HUES6 (cell line): ENCODE results near the gene TPSD1.
"Not testable (repeated sequence)": the region's sequence is repeated elsewhere in the genome, so short reads cannot be mapped to it uniquely, and the experiment has no call there.

ENCODE experiments used
- H3K27ac ChIP-seq: 2 replicates; pipeline ENCODE4 v1.7.0; 2013; ENCODE audit warnings: low read depth, mild to moderate bottlenecking, low read length, inconsistent platforms
- H3K27me3 ChIP-seq: 2 replicates; pipeline ENCODE4 v1.6.1; 2013; ENCODE audit warnings: low read length; ENCODE audit not compliant: control insufficient read depth, insufficient read depth
- H3K36me3 ChIP-seq: 2 replicates; pipeline ENCODE4 v1.6.1; 2013; ENCODE audit warnings: low read length; ENCODE audit not compliant: control insufficient read depth, insufficient read depth
- H3K4me1 ChIP-seq: 2 replicates; pipeline ENCODE4 v1.6.1; 2013; ENCODE audit warnings: low read length; ENCODE audit not compliant: control insufficient read depth, insufficient read depth
- H3K4me3 ChIP-seq: 2 replicates; pipeline ENCODE4 v1.5.1; 2013; ENCODE audit warnings: low read depth, low read length
- H3K9ac ChIP-seq: one replicate; pipeline ENCODE4 v1.6.1; 2013; ENCODE audit warnings: mild to moderate bottlenecking, low read length
- H3K9me3 ChIP-seq: 2 replicates; pipeline ENCODE4 v1.6.1; 2013; ENCODE audit warnings: low read depth, low read length; ENCODE audit not compliant: control insufficient read depth, insufficient read depth

TPSD1 gene

DNA sequence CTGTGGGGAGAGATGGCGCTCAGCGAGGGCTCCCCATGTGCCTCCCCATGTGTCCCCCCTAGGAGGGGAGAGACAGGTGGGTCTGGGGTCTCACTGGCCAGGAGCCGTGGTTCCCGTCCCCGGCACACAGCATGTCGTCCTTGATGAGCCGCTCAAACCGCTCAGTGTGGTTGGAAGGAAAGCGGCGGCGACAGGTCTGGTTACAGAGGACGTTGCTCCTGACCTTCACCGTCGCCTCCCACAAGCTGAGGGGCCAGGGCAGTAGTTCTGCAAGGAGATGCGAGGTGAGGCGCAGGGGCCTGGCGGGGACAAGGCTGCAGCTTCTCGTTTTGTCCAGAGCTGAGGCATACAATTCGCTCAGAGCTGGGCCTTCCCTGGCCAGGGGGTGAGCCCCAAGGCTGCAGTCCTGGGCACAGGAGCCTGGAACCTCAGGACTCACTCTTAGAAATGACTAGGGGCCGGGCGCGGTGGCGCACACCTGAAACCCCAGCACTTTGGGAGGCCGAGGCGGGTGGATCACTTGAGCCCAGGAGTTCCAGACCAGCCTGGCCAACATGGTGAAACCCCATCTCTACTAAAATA, 30.7 kb downstream of the TPSD1 start:
- Histone ChIP-seq H3K9me3 (no peaks in the 10 kb centered on the region), H3K27ac (no peak overlapping the region), H3K9ac (no peak overlapping the region), H3K4me1 (peaks cover 30% of the 10 kb centered on the region), H3K27me3 (peaks cover 55% of the 10 kb centered on the region), H3K36me3 (no peaks in the 10 kb centered on the region), H3K4me3 (no peak overlapping the region)

- H3K9me3 ChIP-seq = no peaks in the 10 kb centered on the region
- no peaks in the 10 kb centered on the region for H3K36me3 ChIP-seq
- H3K9ac ChIP-seq = no peak overlapping the region
- peaks cover 62% of the 10 kb centered on the region for H3K27me3 ChIP-seq
- no peak overlapping the region for H3K4me3 ChIP-seq
- no peak overlapping the region for H3K27ac ChIP-seq
- peaks cover 33% of the 10 kb centered on the region for H3K4me1 ChIP-seq
Measured at GRCh38 chr16:1287982-1288670, 32.3 kb downstream of the TPSD1 start.

DNA sequence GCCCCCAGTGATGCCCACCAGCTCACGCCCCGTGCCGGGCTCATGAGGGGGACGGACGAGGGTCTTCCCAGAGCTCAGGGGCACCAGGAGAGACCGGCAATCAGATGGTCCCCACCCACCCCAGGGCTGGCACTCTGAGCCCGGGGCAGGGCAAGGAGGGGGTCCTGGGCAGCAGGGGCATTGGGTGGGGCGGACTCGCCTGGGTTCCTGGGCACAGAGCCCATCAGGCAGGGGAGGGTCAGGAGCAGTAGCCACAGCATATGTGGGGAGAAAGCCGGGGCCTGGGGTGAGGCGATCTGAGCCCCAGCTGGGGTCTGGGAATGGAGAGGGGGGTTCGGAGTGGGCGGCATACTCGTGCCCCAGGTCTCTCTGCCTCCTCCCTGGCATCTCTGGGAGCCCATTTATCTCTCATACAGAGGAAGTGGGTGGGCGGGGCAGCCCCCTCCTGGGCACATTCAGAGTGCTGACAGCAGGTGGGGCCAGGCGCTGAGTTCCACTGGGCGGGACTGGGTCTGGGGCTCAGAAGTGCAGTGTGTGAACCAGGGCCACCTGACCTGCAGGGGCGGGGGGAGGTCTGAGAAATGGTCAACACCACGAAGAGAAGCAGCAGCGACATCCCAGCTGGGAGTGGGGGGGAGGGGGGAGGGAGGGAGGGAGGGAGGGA, 33.1 kb downstream of the TPSD1 start:
- Histone ChIP-seq H3K9me3 (no peaks in the 10 kb centered on the region), H3K4me3 (peak overlapping the region; percentile 54), H3K36me3 (no peaks in the 10 kb centered on the region), H3K27ac (no peak overlapping the region), H3K4me1 (peaks cover 25% of the 10 kb centered on the region), H3K27me3 (peaks cover 62% of the 10 kb centered on the region), H3K9ac (no peak overlapping the region)

DNA sequence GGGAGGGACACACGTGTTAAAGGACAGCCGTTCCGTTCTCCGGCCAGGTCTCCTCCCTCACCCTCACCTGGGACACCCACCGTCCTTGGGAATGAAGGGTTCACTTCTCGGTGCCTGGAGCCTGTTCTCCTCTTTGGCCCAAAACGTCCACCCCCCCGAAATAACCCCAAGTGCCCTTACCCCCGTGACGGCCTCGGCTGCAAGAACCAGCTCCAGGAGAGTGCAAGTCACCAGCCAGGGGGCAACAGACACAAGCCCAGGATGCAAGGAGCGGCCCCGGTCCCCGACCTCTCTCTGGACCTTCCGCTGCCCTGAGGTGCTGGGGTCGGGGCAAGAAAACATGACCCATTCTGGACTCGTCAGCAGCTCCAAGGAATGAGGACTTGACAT, 33.6 kb downstream of the TPSD1 start:
- no peaks in the 10 kb centered on the region for H3K36me3 ChIP-seq
- H3K9me3 ChIP-seq = no peaks in the 10 kb centered on the region
- no peak overlapping the region for H3K27ac ChIP-seq
- peaks cover 62% of the 10 kb centered on the region for H3K27me3 ChIP-seq
- peaks cover 25% of the 10 kb centered on the region for H3K4me1 ChIP-seq
- H3K4me3 ChIP-seq = peak overlapping the region; percentile 54
- no peak overlapping the region for H3K9ac ChIP-seq

- Histone ChIP-seq H3K4me3 (peak overlapping the region; percentile 54), H3K9ac (no peak overlapping the region), H3K9me3 (no peaks in the 10 kb centered on the region), H3K27ac (no peak overlapping the region), H3K27me3 (peaks cover 62% of the 10 kb centered on the region), H3K4me1 (peaks cover 25% of the 10 kb centered on the region), H3K36me3 (no peaks in the 10 kb centered on the region)
Measured at GRCh38 chr16:1290063-1290501, 34.2 kb downstream of the TPSD1 start.

- Histone ChIP-seq H3K27me3 (peaks cover 56% of the 10 kb centered on the region), H3K9me3 (no peaks in the 10 kb centered on the region), H3K9ac (no peak overlapping the region), H3K27ac (no peak overlapping the region), H3K36me3 (no peaks in the 10 kb centered on the region), H3K4me3 (no peak overlapping the region), H3K4me1 (peaks cover 30% of the 10 kb centered on the region)
Measured at GRCh38 chr16:1290860-1291575, 35.1 kb downstream of the TPSD1 start.

DNA sequence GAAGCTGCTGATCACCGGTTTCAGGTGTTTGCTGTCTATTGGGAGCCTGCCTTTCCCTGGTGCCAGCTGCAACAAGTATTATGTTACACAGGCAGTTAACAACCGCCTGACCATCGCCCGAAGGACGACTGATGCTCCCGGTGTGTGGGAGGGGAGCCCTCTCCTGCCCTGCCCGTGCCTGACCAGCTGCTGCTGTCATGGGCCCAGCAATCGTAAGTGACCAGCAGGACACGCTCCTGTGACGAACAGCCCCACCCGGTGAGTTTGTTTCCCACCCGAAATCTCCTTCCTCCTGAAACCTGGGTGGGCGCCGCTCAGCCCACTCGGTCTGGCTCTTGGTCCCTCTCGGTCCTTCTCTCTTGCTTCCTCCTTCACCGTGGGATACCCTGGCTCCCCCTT, 35.7 kb downstream of the TPSD1 start:
- H3K36me3 ChIP-seq = no peaks in the 10 kb centered on the region
- H3K4me3 ChIP-seq = no peak overlapping the region
- H3K27me3 ChIP-seq = peaks cover 50% of the 10 kb centered on the region
- no peak overlapping the region for H3K9ac ChIP-seq
- H3K4me1 ChIP-seq = peaks cover 30% of the 10 kb centered on the region
- no peaks in the 10 kb centered on the region for H3K9me3 ChIP-seq
- no peak overlapping the region for H3K27ac ChIP-seq

- H3K9me3 ChIP-seq, H3K9ac ChIP-seq, H3K36me3 ChIP-seq, H3K27ac ChIP-seq, H3K4me3 ChIP-seq: not testable (repeated sequence)
- H3K27me3 ChIP-seq = peaks cover 48% of the 10 kb centered on the region
- H3K4me1 ChIP-seq = peaks cover 30% of the 10 kb centered on the region
Measured at GRCh38 chr16:1292208-1292607, 36.3 kb downstream of the TPSD1 start.

DNA sequence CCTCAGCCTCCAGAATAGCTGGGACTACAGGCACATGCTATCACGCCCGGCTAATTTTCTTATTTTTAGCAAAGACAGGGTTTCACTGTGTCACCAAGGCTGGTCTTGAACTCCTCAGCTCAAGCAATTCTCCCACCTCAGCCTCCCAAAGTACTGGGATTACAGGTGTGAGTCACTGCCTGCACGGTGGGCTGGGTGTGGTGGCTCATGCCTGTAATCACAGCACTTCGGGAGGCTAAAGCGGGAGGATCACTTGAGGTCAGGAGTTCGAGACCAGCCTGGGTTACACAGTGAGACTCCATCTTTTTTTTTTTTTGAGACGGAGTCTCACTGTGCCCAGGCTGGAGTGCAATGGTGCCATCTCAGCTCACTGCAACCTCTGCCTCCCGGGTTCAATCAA, 36.9 kb downstream of the TPSD1 start:
- H3K27ac ChIP-seq = not testable (repeated sequence)

DNA sequence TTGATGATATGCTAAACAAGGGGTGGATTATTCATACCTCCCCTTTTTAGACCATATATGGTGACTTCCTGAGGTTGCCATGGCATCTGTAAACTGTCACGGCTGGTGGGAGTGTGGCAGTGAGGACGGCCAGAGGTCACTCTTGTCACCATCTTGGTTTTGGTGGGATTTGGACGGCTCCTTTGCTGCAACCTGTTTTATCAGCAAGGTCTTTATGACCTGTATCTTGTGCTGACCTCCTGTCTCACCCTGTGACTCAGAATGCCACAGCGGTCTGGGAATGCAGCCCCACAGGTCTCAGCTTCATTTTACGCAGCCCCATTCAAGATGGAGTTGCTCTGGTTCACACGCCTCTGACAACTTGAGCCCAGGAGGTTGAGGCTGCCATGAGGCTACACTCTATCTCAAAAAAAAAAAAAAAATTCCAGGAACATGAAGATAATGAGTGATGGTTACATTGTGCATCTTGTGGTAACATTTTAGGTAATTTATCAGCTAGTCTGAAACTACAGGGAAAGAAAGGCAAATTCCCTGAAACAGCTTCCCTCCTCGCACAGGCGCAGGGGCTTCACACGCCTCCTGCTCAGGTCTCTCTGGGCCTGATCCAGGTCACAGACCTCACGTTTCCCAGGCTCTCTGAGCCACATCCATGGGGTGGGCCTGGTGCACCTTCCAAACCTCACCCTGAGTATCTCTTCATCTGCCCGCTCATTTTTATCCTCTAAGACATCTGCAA, 38.2 kb downstream of the TPSD1 start:
- Histone ChIP-seq H3K9me3 (no peaks in the 10 kb centered on the region), H3K9ac (no peak overlapping the region), H3K4me3 (no peak overlapping the region), H3K27ac (no peak overlapping the region), H3K36me3 (no peaks in the 10 kb centered on the region), H3K27me3 (peaks cover 34% of the 10 kb centered on the region), H3K4me1 (peaks cover 19% of the 10 kb centered on the region)

More for the DNA sequence above, 36.9 kb downstream of the TPSD1 start:
- not testable (repeated sequence) for H3K36me3 ChIP-seq, H3K4me3 ChIP-seq, H3K9ac ChIP-seq, H3K9me3 ChIP-seq
- Histone ChIP-seq H3K4me1 (peaks cover 30% of the 10 kb centered on the region), H3K27me3 (peaks cover 44% of the 10 kb centered on the region)
